ENCODE measurements around the gene GADD45A. TPM values are rescaled to one million over a fixed set of nuclear protein-coding genes. Genes with fewer than 3 reads are reported as not detected.
"Not testable (repeated sequence)": the region's sequence is repeated elsewhere in the genome, so short reads cannot be mapped to it uniquely, and the experiment has no call there.

The GADD45A gene
- polyA plus RNA-seq, 3 donors: 7.5 to 14.3 (median 9.6) TPM

DNA sequence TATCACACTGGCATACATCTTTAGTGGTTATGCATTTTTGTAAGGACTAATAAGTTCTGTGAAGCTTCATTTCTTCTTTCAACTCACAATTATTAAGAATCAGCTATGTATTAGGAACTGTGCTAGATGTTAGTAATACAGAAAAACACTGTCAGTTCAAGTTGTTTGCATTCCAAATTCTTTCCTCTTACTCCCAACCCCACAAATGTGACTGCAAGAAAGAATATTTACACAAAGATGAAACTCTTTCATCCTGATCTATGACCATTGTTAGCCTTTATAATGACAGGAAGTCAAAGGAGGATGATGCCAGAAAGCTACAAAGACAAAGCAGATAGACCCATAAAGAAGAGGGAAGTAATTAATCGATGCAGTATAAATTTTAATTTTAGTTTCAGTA, 21.0 kb upstream of the GADD45A start:
- no CpG with 5 or more reads among the region's 1 CpG for WGBS (ENCODE audit: insufficient coverage)
- Mint-ChIP-seq H3K4me3 (no peak overlapping the region), H3K9me3 (peaks cover 0 to 3% (median 0%) of the 10 kb centered on the region in 7 donors), H3K27ac (no peak overlapping the region), H3K4me1 (no peaks in the 10 kb centered on the region), H3K36me3 (no peaks in the 10 kb centered on the region), H3K27me3 (ENCODE audit: low read depth in 3 of 3) (no peaks in the 10 kb centered on the region)
- no peak overlapping the region for H3K27ac ChIP-seq (ENCODE audit: low read depth in 1 of 2, low read length in 2 of 2)
- TF ChIP-seq, protein P1, sequence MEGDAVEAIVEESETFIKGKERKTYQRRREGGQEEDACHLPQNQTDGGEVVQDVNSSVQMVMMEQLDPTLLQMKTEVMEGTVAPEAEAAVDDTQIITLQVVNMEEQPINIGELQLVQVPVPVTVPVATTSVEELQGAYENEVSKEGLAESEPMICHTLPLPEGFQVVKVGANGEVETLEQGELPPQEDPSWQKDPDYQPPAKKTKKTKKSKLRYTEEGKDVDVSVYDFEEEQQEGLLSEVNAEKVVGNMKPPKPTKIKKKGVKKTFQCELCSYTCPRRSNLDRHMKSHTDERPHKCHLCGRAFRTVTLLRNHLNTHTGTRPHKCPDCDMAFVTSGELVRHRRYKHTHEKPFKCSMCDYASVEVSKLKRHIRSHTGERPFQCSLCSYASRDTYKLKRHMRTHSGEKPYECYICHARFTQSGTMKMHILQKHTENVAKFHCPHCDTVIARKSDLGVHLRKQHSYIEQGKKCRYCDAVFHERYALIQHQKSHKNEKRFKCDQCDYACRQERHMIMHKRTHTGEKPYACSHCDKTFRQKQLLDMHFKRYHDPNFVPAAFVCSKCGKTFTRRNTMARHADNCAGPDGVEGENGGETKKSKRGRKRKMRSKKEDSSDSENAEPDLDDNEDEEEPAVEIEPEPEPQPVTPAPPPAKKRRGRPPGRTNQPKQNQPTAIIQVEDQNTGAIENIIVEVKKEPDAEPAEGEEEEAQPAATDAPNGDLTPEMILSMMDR (IDR thresholded peaks at IDR 0.05): no peak
- H3K4me1 ChIP-seq (ENCODE audit: control insufficient read depth in 1 of 2, insufficient read depth in 2 of 2, low read length in 2 of 2): no peaks in the 10 kb centered on the region
- H3K4me2 ChIP-seq (replicated peaks; ENCODE audit: extremely low read depth, low read length, poor library complexity, severe bottlenecking): no peak overlapping the region
- intact Hi-C loops (cut with micrococcal nuclease): no loop called here
- H4K20me1 ChIP-seq (ENCODE audit: insufficient read depth, low read length): no peaks in the 10 kb centered on the region
- H2AFZ ChIP-seq (ENCODE audit: insufficient read depth, low read depth, low read length, poor library complexity, severe bottlenecking): no peak overlapping the region
- H3K36me3 ChIP-seq (replicated peaks in 1 of 2; ENCODE audit: control insufficient read depth in 1 of 2, insufficient read depth in 2 of 2, low read length in 2 of 2): no peaks in the 10 kb centered on the region
- H3K79me2 ChIP-seq (ENCODE audit: insufficient read depth, low read length): no peaks in the 10 kb centered on the region
- H3K9ac ChIP-seq (ENCODE audit: insufficient read depth, low read length, poor library complexity, severe bottlenecking): no peak overlapping the region
- H3K4me3 ChIP-seq (replicated peaks in 1 of 3; ENCODE audit: low read depth in 2 of 3, low read length in 3 of 3): no peak overlapping the region
- no peak for DNase-seq
- H3K9me3 ChIP-seq (replicated peaks in 1 of 2; ENCODE audit: control insufficient read depth in 1 of 2, insufficient read depth in 1 of 2, low read length in 2 of 2): no peaks in the 10 kb centered on the region
- H3K27me3 ChIP-seq (ENCODE audit: control insufficient read depth in 2 of 2, insufficient read depth in 2 of 2, low read length in 2 of 2): no peaks in the 10 kb centered on the region

DNA sequence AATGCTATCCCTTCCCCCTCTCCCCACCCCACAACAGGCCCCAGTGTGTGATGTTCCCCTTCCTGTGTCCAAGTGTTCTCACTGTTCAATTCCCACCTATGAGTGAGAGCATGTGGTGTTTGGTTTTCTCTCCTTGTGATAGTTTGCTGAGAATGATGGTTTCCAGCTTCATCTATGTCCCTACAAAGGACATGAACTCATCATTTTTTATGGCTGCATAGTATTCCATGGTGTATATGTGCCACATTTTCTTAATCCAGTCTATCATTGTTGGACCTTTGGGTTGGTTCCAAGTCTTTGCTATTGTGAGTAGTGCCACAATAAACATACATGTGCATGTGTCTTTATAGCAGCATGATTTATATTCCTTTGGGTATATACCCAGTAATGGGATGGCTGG, 19.7 kb upstream of the GADD45A start:
- H3K4me2 ChIP-seq (replicated peaks; ENCODE audit: extremely low read depth, low read length, poor library complexity, severe bottlenecking); H2AFZ ChIP-seq (ENCODE audit: insufficient read depth, low read depth, low read length, poor library complexity, severe bottlenecking); H3K4me1 ChIP-seq (ENCODE audit: control insufficient read depth in 1 of 2, insufficient read depth in 2 of 2, low read length in 2 of 2); DNase-seq; H3K27ac Mint-ChIP-seq; H3K36me3 ChIP-seq (replicated peaks in 1 of 2; ENCODE audit: control insufficient read depth in 1 of 2, insufficient read depth in 2 of 2, low read length in 2 of 2); H3K4me3 ChIP-seq (replicated peaks in 1 of 3; ENCODE audit: low read depth in 2 of 3, low read length in 3 of 3); H3K36me3 Mint-ChIP-seq; H3K27me3 ChIP-seq (ENCODE audit: control insufficient read depth in 2 of 2, insufficient read depth in 2 of 2, low read length in 2 of 2); H4K20me1 ChIP-seq (ENCODE audit: insufficient read depth, low read length); H3K4me1 Mint-ChIP-seq; H3K27me3 Mint-ChIP-seq (ENCODE audit: low read depth in 3 of 3); H3K9ac ChIP-seq (ENCODE audit: insufficient read depth, low read length, poor library complexity, severe bottlenecking); H3K9me3 ChIP-seq (replicated peaks in 1 of 2; ENCODE audit: control insufficient read depth in 1 of 2, insufficient read depth in 1 of 2, low read length in 2 of 2); H3K79me2 ChIP-seq (ENCODE audit: insufficient read depth, low read length); H3K4me3 Mint-ChIP-seq; H3K27ac ChIP-seq (ENCODE audit: low read depth in 1 of 2, low read length in 2 of 2); intact Hi-C loops (cut with micrococcal nuclease); H3K9me3 Mint-ChIP-seq: not testable (repeated sequence)
